NCI-H69 (cell line): ENCODE data around the gene KCNMB4.
"Not testable (repeated sequence)": the region's sequence is repeated elsewhere in the genome, so short reads cannot be mapped to it uniquely, and the experiment has no call there.

Source experiments
- DNase-seq: peaks from one replicate; lab custom pipeline; 2025; lab: John Stamatoyannopoulos, UW

The KCNMB4 gene

DNA sequence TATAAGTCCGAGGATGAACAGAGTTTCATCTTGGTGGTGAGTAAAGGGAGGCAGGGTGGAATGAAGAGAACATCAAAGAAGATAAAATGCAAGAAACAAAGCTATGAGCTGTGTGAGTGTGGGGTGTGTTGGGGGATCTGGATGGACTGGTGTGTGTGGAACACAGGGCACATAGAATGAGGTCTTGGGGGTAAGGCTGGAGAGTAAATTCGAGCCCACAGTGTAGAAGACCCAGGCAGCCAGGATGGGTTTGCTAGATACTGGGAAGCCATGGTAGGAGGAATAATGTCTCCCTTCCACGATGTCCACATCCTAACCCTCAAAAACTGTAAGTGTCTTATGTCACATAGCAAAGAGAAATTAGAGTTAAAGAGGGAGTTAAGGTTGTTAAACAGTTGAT is 6.8 kb downstream of the KCNMB4 start:
- no peak for DNase-seq

DNA sequence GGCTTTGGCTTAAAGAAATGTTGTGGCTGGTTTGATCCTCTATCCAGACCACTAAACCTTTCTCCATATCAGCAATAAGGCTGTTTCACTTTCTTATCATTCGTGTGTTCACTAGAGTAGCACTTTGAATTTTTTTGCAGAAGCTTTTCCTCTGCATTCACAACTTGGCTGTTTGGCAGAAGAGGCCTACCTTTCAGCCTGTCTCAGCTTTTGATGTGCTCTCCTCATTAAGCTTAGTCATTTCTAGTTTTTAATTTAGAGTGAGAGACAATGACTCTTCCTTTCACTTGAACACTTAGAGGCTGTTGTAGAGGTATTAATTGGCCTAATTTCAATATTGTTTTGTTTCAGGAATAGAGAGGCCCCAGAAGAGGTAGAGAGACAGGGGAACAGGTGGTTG is 13.8 kb downstream of the KCNMB4 start:
- no peak for DNase-seq

GRCh38 chr12:70383484-70383883 is 17.4 kb downstream of the KCNMB4 start:
- no peak for DNase-seq

GRCh38 chr12:70383886-70384285 is 17.8 kb downstream of the KCNMB4 start:
- no peak for DNase-seq

GRCh38 chr12:70386771-70387170 is 20.7 kb downstream of the KCNMB4 start:
- DNase-seq = no peak

- no peak for DNase-seq
Measured at GRCh38 chr12:70389678-70390077, 23.6 kb downstream of the KCNMB4 start.

DNA sequence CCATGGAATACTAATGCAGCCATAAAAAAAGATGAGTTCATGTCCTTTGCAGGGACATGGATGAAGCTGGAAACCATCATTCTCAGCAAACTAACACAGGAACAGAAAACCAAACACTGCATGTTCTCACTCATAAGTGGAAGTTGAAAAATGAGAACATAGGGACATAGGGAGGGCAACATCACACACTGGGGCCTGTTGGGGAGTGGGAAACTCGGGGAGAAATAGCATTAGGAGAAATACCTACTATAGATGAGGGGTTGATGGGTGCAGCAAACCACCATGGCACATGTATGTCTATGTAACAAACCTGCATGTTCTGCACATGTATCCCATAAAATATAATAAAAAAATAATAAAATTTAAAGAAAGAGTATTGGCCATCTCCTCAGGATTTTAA is 26.5 kb downstream of the KCNMB4 start:
- DNase-seq = not testable (repeated sequence)

DNA sequence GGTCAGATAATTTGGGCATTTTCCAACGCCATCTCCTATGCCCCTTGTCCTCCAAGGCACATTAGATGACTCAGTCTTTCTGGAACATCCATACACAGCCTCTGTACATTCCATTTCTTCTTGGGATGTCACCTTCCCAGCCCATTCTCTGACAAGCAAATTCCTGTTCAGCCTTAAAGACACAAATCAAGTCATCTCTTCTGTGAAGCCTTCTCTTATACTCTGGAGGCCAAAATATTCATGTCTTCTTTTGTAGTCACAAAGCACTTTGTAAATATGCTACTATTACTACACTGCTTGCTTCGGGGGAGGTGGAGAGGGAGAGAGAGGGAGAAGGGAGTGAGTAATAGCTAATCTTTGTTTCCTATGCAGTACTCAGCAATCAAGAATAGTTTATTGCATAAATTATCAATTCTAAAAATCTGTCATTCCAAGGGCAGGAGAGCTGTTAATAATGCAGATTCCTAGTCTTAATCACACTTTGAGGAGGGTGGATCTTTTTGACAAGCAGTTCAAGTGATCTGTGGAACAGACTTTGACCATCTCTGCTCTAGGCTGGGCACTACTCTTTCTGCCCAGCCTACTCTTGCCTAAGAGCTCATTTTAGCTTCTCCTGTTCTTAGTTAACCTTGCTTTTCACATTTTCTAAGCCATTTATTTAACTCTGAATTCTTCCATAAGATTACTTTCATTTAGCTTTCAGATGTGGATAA is 27.9 kb downstream of the KCNMB4 start:
- no peak for DNase-seq

DNA sequence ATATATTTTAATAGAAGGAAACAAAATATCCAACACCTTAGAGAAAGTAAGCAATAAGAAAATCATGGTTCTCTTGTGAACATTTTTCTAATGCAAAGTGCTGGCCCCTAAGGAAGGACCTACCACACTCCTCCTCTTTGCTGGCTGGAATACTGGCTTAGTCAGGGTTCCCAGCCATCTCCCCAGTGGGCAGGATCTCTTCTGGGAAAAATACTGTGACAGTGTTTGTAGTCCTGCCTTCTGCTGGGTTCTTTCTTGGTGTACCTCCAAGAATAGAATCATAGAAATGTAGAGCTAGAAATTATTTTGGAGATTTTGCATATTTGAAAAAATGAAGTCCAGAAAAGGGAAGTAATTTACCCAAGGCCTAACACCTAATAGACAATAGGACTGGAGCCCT is 31.9 kb downstream of the KCNMB4 start:
- no peak for DNase-seq

DNA sequence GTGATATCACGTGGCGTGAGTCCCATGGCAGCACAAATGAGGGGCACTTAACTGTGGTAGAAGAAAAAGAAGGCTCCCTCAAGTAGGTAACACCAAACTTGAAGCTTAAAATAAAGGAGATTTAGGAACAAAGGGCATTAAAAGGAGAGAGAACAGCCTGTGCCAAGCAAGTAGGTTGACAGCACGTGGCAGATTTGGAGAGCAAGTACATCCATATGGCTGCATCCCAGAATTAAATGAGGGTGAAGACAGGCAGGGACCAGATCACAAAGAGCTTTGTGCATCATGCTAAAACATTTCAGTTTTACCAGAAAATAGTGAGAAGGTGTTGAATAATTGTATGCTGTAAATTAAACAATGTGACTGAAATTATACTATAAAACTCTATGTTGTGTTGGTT is 32.8 kb downstream of the KCNMB4 start:
- DNase-seq = no peak

GRCh38 chr12:70399311-70399710 is 33.2 kb downstream of the KCNMB4 start:
- DNase-seq = no peak

DNA sequence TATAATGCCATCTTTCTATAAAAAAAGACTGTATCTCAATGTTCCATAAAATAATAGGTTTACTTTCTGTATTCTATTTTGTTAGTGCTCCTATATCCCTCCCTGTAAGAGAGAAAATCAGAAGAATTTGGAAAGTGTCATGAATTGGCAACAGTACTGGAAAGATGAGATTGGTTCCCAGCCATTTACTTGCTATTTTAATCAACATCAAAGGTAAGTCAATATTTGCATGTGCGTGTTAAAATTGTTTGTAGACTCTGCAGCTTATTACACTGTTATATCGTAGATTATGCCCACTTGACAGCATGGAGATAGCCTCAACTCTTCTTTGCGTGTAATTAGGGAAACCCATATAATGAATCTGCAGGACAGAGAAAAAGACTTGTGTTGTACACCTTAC is 34.0 kb downstream of the KCNMB4 start:
- DNase-seq = peak; percentile 45

DNA sequence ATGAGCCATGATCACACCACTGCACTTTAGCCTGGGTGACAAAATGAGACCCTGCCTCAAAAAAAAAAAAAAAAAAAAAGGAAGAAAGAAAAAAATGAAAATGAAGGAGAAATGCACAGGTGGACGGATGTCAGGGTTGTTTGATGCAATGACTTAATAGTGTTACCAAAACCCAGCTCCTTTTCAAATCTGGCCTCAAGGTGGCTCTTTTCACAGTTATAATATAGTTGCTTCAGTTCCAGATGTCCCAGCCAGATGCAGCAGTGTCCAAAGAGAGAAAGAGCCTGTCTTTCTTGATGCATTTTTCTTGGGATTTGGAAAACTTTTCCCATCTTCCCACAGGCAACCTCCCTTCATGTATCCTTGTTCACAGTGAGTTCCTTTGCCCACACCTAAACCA is 36.5 kb downstream of the KCNMB4 start:
- no peak for DNase-seq

- DNase-seq = no peak
Measured at GRCh38 chr12:70403826-70404225, 37.7 kb downstream of the KCNMB4 start.

DNA sequence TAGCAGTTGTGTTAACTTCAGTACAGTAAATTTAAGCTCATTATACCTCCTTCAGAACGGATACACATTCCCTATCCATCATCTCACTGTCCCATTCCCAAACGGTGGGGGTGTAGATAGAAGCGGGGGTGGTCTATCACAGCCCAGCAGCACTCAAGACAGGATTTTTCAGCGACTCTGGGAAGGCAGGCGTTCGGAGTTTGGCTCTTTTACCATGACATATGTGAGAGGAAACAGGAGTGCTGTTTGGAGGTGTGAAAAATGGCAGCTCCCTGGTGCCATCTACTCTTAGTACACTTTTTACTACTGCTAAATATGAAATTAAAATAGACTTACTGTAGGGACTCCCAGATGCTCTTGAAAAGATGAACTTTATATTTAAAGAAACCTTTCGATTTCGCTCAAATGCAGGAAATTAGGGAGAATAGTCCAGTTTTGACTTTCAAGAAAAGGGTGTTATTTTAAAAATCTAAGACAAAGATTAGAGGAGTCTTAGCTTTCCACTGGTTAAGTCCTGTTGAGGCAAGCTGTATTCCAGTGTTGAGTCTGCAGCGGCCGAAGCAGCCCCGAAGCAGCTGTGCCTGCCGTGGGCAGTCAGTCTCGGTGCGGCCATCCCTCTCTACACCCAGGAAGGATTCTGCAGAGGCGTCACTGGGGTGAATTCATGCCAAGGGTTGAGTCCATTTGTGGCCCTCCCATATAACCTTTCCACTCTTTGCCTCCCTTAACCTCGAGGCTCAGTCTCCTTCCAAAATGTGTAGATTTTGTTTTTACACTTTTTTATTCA is 42.1 kb downstream of the KCNMB4 start:
- DNase-seq = no peak

GRCh38 chr12:70415987-70416386 is 49.9 kb downstream of the KCNMB4 start:
- DNase-seq = no peak

DNA sequence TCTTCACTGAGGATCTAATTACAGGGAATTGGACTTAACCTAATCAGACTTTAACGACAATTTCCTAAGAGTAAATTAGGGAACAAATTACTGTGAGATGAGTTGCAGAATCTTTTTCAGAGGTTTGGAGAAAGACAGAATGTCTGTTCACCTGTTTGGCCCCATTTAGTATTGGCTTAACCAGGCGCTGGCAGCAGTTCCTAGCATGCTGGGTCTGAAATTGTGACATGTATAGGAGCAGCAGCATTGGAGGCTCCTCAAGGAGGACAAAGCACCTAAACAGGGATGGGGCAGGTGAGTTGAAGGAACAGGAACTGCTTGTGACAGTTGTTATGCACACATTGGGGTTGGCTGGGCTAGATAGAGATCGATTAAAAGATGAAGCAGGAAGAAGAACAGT is 51.0 kb downstream of the KCNMB4 start:
- DNase-seq = no peak

GRCh38 chr12:70418101-70418500 is 52.0 kb downstream of the KCNMB4 start:
- no peak for DNase-seq

GRCh38 chr12:70422631-70423030 is 56.5 kb downstream of the KCNMB4 start:
- DNase-seq = no peak

- no peak for DNase-seq
Measured at GRCh38 chr12:70426620-70427019, 60.5 kb downstream of the KCNMB4 start.

DNA sequence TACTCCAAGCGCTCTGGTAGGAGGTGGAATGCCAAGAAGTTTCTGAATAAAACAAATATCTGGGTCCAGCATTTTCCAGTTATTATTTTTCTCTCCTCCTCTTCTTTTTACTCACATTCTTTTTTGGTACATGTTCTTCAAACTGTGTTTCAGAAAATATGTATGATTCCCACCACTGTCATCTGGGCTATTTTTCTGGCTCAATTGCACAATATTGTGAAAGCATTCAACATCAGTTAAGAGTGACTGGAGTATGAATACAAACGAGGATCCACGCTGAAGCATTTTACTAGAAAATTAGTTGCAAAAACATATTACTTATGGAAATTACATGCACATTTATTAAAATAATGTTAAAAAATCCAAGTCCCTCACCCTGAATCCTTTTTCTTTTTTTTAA is 61.5 kb downstream of the KCNMB4 start:
- no peak for DNase-seq

- DNase-seq = no peak
Measured at GRCh38 chr12:70430400-70430799, 64.3 kb downstream of the KCNMB4 start.

- DNase-seq = no peak
Measured at GRCh38 chr12:70436836-70437235, 70.7 kb downstream of the KCNMB4 start.
